Uterus (tissue), 2 donors: ENCODE data around the gene LRRC17.

Experiments
- POLR2A ChIP-seq, 2 donors: fragments of 450-650 bp; IDR thresholded peaks; one replicate each; pipeline ENCODE4 v1.6.1; 2016; ENCODE audit warnings: antibody characterized with exemption in 2 of 2, mild to moderate bottlenecking in 1 of 2, moderate library complexity in 1 of 2
- TF ChIP-seq, protein P1 (sequence below), 4 experiments: fragments of 200-600 bp in 2 of 4; fragments of 450-650 bp in 2 of 4; sonication (generic) in 2 of 4; IDR thresholded peaks; one replicate each; pipeline ENCODE4 v1.5.1; 2016 to 2019; ENCODE audit warnings: antibody characterized with exemption in 4 of 4, mild to moderate bottlenecking in 2 of 4, moderate library complexity in 1 of 4

DNA sequence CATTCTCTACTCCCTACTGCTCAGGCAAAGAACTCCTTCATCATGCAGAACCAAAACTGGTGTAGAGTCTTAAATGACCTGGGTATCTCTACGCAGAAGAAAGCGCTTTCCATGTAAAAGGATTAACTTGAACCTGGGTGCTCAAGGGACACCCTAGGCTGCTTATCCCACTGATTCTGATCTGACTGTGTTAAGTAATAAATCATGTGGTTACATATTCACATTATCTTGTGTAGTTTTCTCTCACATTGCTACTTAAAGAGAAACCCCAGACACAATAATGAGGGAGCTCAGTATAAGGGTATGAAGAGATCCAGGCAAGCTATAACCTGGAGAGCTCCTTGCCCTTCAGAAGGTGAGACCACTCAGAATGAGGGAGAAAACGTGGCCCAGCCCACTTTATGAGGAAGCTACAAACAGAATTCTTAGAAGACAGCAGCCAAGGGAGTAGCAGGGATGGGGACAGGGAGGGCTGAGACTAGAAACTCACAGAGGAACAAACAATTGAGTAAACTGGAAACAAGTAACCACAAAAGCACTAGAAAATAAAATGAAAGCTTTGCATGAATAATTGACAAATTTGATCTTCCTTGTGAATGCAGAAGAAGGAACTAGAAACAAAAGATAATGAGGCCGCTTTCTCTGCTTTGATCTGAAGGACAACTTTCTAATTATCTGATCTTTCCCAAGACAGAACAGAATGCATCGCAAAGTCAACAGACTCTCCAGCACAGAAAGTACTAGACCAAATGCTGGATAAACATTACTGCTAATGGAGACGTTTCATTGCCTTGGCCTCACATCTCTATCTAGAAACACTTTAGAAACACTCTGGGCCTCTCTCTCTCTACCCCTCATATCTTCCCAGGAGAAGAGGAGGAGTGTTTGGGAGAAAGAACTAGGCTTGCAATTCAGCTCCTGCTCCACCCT lies 76.1 kb downstream of the LRRC17 start:
- no peak for TF ChIP-seq POLR2A (IDR thresholded peaks at IDR 0.05)
- TF ChIP-seq, protein P1, sequence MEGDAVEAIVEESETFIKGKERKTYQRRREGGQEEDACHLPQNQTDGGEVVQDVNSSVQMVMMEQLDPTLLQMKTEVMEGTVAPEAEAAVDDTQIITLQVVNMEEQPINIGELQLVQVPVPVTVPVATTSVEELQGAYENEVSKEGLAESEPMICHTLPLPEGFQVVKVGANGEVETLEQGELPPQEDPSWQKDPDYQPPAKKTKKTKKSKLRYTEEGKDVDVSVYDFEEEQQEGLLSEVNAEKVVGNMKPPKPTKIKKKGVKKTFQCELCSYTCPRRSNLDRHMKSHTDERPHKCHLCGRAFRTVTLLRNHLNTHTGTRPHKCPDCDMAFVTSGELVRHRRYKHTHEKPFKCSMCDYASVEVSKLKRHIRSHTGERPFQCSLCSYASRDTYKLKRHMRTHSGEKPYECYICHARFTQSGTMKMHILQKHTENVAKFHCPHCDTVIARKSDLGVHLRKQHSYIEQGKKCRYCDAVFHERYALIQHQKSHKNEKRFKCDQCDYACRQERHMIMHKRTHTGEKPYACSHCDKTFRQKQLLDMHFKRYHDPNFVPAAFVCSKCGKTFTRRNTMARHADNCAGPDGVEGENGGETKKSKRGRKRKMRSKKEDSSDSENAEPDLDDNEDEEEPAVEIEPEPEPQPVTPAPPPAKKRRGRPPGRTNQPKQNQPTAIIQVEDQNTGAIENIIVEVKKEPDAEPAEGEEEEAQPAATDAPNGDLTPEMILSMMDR (IDR thresholded peaks at IDR 0.05), result no peak
